Measurements from ENCODE around the gene LHCGR. TPM values are rescaled to one million over a fixed set of nuclear protein-coding genes. Genes with fewer than 3 reads are reported as not detected.

Gene LHCGR
- total and polyA plus RNA-seq, 2 of the 13 experiments (the other 11 are each of a cell fraction or from before 2014, with no cell fraction given) = not detected

GRCh38 chr2:48790407-48791170 is 35.1 kb upstream of the LHCGR start:
- 13% methylated on average over 13 of the region's 13 CpGs for WGBS (ENCODE audit: low lambda C conversion rate)
- Histone ChIP-seq H3K9me3 (ENCODE audit: low read length) (no peaks in the 10 kb centered on the region), H3K27me3 (ENCODE audit: control insufficient read depth in 1 of 2, insufficient read depth in 2 of 2, low read length in 2 of 2) (no peaks in the 10 kb centered on the region), H3K36me3 (replicated peaks in 1 of 2; ENCODE audit: control insufficient read depth in 1 of 2, insufficient read depth in 2 of 2, low read length in 2 of 2) (no peaks in the 10 kb centered on the region), H3K27ac (ENCODE audit: extremely low read length, insufficient read depth, low read length) (no peak overlapping the region), H4K20me1 (ENCODE audit: insufficient read depth, low read length) (no peaks in the 10 kb centered on the region), H2AFZ (ENCODE audit: low read length) (no peak overlapping the region), H3K4me2 (ENCODE audit: low read depth, low read length) (no peak overlapping the region), H3K4me1 (ENCODE audit: insufficient read depth, low read length) (no peaks in the 10 kb centered on the region), H3K4me3 (replicated peaks in 1 of 3; ENCODE audit: insufficient read depth in 1 of 3, low read depth in 2 of 3, low read length in 3 of 3) (no peak overlapping the region), H3K9ac (ENCODE audit: insufficient read depth, low read depth, low read length) (no peak overlapping the region), H3K79me2 (ENCODE audit: insufficient read depth, low read length) (no peaks in the 10 kb centered on the region)
- no TSS peak for BruUV-seq (replicated peaks)
- DNase-seq (ENCODE audit: low spot score) (no peak), ATAC-seq (no peak), FAIRE-seq (no peak)
- intact Hi-C loops (cut with micrococcal nuclease; ENCODE audit: unreplicated experiment) (no loop called here), in situ Hi-C loops (cut with HindIII; ENCODE audit: extremely low pct_ligation_motif_present, low pct_unique_long_range_greater_than_20kb) (no loop called here)
- ChIA-PET POLR2A (no interaction called here), CTCF (ENCODE audit: low intra/inter-chr PET ratio, low total read pairs) (no interaction called here)
- TF ChIP-seq HES4 (CRISPR knock-in tag; IDR thresholded peaks at IDR 0.05; ENCODE audit: borderline replicate concordance) (no peak), SP2 (CRISPR knock-in tag; IDR thresholded peaks at IDR 0.05) (no peak), IKZF1 (IDR thresholded peaks at IDR 0.05) (no peak), SIN3A (IDR thresholded peaks at IDR 0.05; ENCODE audit: borderline replicate concordance, low read depth, low read length) (no peak), XRCC5 (optimal IDR thresholded peaks at IDR 0.05; ENCODE audit: low read length) (no peak), NFAT5 (CRISPR knock-in tag; IDR thresholded peaks at IDR 0.05) (no peak), IRF9 (CRISPR knock-in tag; IDR thresholded peaks at IDR 0.05; ENCODE audit: borderline replicate concordance) (no peak), ATF6 (CRISPR knock-in tag; conservative IDR thresholded peaks at IDR 0.05) (no peak), HNRNPUL1 (IDR thresholded peaks at IDR 0.05; ENCODE audit: low read depth, low read length) (no peak), MED1 (CRISPR knock-in tag; IDR thresholded peaks at IDR 0.05) (no peak), SRSF1 (optimal IDR thresholded peaks at IDR 0.05; ENCODE audit: low read depth, low read length) (no peak), ZNF576 (CRISPR knock-in tag; IDR thresholded peaks at IDR 0.05) (no peak), ZNF12 (CRISPR knock-in tag; IDR thresholded peaks at IDR 0.05) (no peak), ZNF503 (CRISPR knock-in tag; IDR thresholded peaks at IDR 0.05) (no peak)

Measured in HepG2 (cell line).